DND-41 (cell line): ENCODE measurements around the gene CLTCL1.

ENCODE experiments used
- ATAC-seq: fragments of 200-7000 bp; cut with Tn5 transposase; 3 replicates; pipeline ENCODE4 v1.9.1; 2021; ENCODE audit warnings: low read depth; ENCODE audit not compliant: insufficient read depth
- DNase-seq: peaks from one replicate; pipeline ENCODE4 v3.0.0-alpha.2; 2020
- H2AFZ ChIP-seq: 2 replicates; pipeline ENCODE4 v1.6.0; 2012; ENCODE audit warnings: low read depth, low read length
- H3K27ac ChIP-seq: 2 replicates; pipeline ENCODE4 v1.5.1; 2012; ENCODE audit warnings: low read length, inconsistent platforms
- H3K27me3 ChIP-seq: fragments of 200-600 bp; sonication (generic); 2 replicates; pipeline ENCODE4 v1.6.0; 2012; ENCODE audit warnings: low read length, mild to moderate bottlenecking, inconsistent platforms; ENCODE audit not compliant: insufficient read depth, poor library complexity
- H3K36me3 ChIP-seq: 2 replicates; pipeline ENCODE4 v1.5.1; 2012; ENCODE audit warnings: low read length, inconsistent platforms; ENCODE audit not compliant: insufficient read depth
- H3K4me1 ChIP-seq: 2 replicates; pipeline ENCODE4 v1.5.1; 2012; ENCODE audit warnings: mild to moderate bottlenecking, low read length; ENCODE audit not compliant: insufficient read depth
- H3K4me2 ChIP-seq: 2 replicates; pipeline ENCODE4 v1.6.0; 2012; ENCODE audit warnings: mild to moderate bottlenecking, moderate library complexity, low read length, inconsistent platforms; ENCODE audit not compliant: insufficient read depth
- H3K4me3 ChIP-seq, 2 experiments: fragments of 200-600 bp in 1 of 2; shearing (Covaris generic) in 1 of 2; 2 replicates each; pipeline ENCODE4 v1.5.1; 2012 to 2016; ENCODE audit warnings: inconsistent platforms in 2 of 2, low read length in 2 of 2, mild to moderate bottlenecking in 2 of 2, low read depth in 1 of 2, moderate library complexity in 1 of 2
- H3K79me2 ChIP-seq: 2 replicates; pipeline ENCODE4 v1.6.0; 2012; ENCODE audit warnings: low read length, inconsistent platforms; ENCODE audit not compliant: insufficient read depth
- H3K9ac ChIP-seq: 2 replicates; pipeline ENCODE4 v1.6.0; 2012; ENCODE audit warnings: low read depth, mild to moderate bottlenecking, inconsistent platforms, low read length, moderate library complexity
- H3K9me3 ChIP-seq: 2 replicates; pipeline ENCODE4 v1.5.1; 2012; ENCODE audit warnings: low read length, moderate library complexity, mild to moderate bottlenecking, inconsistent platforms; ENCODE audit not compliant: insufficient read depth, severe bottlenecking
- H4K20me1 ChIP-seq: 2 replicates; pipeline ENCODE4 v1.6.0; 2012; ENCODE audit warnings: low read length; ENCODE audit not compliant: insufficient read depth
- CTCF ChIP-seq: IDR thresholded peaks from 2 replicates; pipeline ENCODE4 v1.5.1; 2012; ENCODE audit warnings: borderline replicate concordance, low read length, moderate library complexity, mild to moderate bottlenecking; ENCODE audit not compliant: poor library complexity, severe bottlenecking; ENCODE audit errors: extremely low read depth
- EZH2 ChIP-seq: IDR thresholded peaks from 3 replicates; pipeline ENCODE4 v1.6.1; 2012; ENCODE audit warnings: borderline replicate concordance, low read depth, mild to moderate bottlenecking, moderate library complexity, low read length, inconsistent platforms; ENCODE audit not compliant: severe bottlenecking

The CLTCL1 gene

GRCh38 chr22:19175602-19176174 is 115.8 kb downstream of the CLTCL1 start:
- Histone ChIP-seq H3K36me3 (peaks cover 34% of the 10 kb centered on the region), H3K27me3 (no peaks in the 10 kb centered on the region), H2AFZ (no peak overlapping the region), H3K9me3 (no peaks in the 10 kb centered on the region), H3K27ac (no peak overlapping the region), H3K4me3 (no peak overlapping the region), H3K79me2 (peaks cover 75% of the 10 kb centered on the region), H3K4me2 (peak overlapping the region; percentile 7; the same call in 1 of the 2 replicates), H3K4me1 (peaks cover 71% of the 10 kb centered on the region), H3K9ac (no peak overlapping the region), H4K20me1 (peaks cover 53% of the 10 kb centered on the region)
- TF ChIP-seq EZH2: no peak
- TF ChIP-seq CTCF: no peak
- DNase-seq (no peak), ATAC-seq (no peak)

- Histone ChIP-seq H3K79me2 (peaks cover 78% of the 10 kb centered on the region), H3K4me3 (no peak overlapping the region), H3K36me3 (peaks cover 34% of the 10 kb centered on the region), H3K27me3 (no peaks in the 10 kb centered on the region), H3K9ac (0 out of 2 replicates have a peak overlapping the region, but pooled peaks have one; percentile 14), H3K4me2 (peak overlapping the region; percentile 36), H3K4me1 (peaks cover 77% of the 10 kb centered on the region), H2AFZ (no peak overlapping the region), H3K9me3 (no peaks in the 10 kb centered on the region), H3K27ac (no peak overlapping the region), H4K20me1 (peaks cover 53% of the 10 kb centered on the region)
- DNase-seq (no peak), ATAC-seq (no peak)
- TF ChIP-seq EZH2 (no peak), CTCF (no peak)
Observed at GRCh38 chr22:19175026-19175601, 116.4 kb downstream of the CLTCL1 start.

GRCh38 chr22:19174106-19175025 is 117.2 kb downstream of the CLTCL1 start:
- peaks cover 53% of the 10 kb centered on the region for H4K20me1 ChIP-seq
- H3K4me3 ChIP-seq: peak overlapping the region in 1 of 2 experiments; percentile 89; a peak in 1 of 4 replicates
- H3K4me1 ChIP-seq: peaks cover 75% of the 10 kb centered on the region
- ATAC-seq: no peak
- peaks cover 78% of the 10 kb centered on the region for H3K79me2 ChIP-seq
- no peaks in the 10 kb centered on the region for H3K27me3 ChIP-seq
- H3K9me3 ChIP-seq: no peaks in the 10 kb centered on the region
- H2AFZ ChIP-seq: no peak overlapping the region
- peaks cover 34% of the 10 kb centered on the region for H3K36me3 ChIP-seq
- no peak for DNase-seq
- TF ChIP-seq EZH2 (no peak), CTCF (no peak)
- peak overlapping the region; percentile 80; the same call in 1 of the 2 replicates for H3K9ac ChIP-seq
- H3K27ac ChIP-seq: no peak overlapping the region; the same call in 1 of the 2 replicates
- H3K4me2 ChIP-seq: peak overlapping the region; percentile 96
